ENCODE measurements around the gene KRT25. TPM values are rescaled to one million over a fixed set of nuclear protein-coding genes. Genes with fewer than 3 reads are reported as not detected.

KRT25 gene
- total RNA-seq, 1 experiment from 2014 or later = not detected

DNA sequence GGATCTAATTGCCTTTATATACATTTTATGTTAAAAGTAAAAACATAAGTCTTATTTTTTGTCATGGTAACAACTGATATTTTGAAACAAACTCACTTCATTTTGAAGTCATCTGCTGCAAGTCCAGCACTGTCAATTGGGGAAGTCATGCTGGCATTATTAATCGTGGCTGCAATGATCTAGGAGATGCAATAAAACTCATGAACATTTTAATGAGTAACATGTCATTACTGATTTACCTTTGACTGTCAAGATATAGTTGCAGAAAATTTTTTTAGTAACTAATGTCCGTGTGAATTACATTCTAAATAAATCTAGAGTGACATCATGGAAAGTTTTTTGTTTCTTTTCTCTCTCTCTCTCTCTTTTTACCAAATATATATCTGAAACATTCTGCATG is 34.2 kb downstream of the KRT25 start:
- BruUV-seq (replicated peaks) = no TSS peak
- intact Hi-C loops (cut with micrococcal nuclease; ENCODE audit: unreplicated experiment) = no loop called here
- Mint-ChIP-seq H3K9me3 (ENCODE audit: low read depth, unreplicated experiment) (no peaks in the 10 kb centered on the region), H3K4me1 (ENCODE audit: low read depth, unreplicated experiment) (peaks cover 22% of the 10 kb centered on the region), H3K4me3 (ENCODE audit: low read depth, unreplicated experiment) (no peak overlapping the region), H3K27me3 (ENCODE audit: unreplicated experiment) (peaks cover 57% of the 10 kb centered on the region), H3K27ac (ENCODE audit: unreplicated experiment) (no peak overlapping the region), H3K36me3 (ENCODE audit: insufficient read depth, unreplicated experiment) (peaks cover 16% of the 10 kb centered on the region)
- peak; percentile 0 for DNase-seq
- CTCF ChIA-PET = interaction anchor here (0.6 to 3.5 kb wide), 9 partner anchors 10 to 547 kb away, joined by 3 to 39 read pairs (median 4); partner anchors contain the start of gene SMARCE1
- TF ChIP-seq, protein P1, sequence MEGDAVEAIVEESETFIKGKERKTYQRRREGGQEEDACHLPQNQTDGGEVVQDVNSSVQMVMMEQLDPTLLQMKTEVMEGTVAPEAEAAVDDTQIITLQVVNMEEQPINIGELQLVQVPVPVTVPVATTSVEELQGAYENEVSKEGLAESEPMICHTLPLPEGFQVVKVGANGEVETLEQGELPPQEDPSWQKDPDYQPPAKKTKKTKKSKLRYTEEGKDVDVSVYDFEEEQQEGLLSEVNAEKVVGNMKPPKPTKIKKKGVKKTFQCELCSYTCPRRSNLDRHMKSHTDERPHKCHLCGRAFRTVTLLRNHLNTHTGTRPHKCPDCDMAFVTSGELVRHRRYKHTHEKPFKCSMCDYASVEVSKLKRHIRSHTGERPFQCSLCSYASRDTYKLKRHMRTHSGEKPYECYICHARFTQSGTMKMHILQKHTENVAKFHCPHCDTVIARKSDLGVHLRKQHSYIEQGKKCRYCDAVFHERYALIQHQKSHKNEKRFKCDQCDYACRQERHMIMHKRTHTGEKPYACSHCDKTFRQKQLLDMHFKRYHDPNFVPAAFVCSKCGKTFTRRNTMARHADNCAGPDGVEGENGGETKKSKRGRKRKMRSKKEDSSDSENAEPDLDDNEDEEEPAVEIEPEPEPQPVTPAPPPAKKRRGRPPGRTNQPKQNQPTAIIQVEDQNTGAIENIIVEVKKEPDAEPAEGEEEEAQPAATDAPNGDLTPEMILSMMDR (IDR thresholded peaks at IDR 0.05; ENCODE audit: unreplicated experiment) = no peak

DNA sequence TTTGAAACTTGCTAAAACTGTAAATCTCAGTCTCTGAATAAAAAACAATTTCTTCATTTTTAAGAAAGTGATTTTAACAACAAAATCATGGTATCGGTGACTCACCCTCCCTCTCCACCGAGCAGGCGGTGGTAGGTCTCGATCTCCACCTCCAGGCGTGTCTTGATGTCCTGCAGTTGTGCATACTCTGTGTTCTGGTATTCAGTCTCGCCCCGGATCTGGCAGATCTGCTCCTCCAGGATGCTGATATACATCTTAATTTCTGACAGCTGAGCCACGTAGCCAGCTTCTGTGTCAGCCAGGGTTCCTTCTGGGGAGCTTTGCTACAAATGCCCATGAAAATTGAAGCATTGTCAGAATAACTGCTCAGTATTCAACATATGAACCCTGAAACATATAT is 36.2 kb downstream of the KRT25 start:
- intact Hi-C loops (cut with micrococcal nuclease; ENCODE audit: unreplicated experiment) = loop anchor here (10.0 kb wide), 1 partner anchor 314 kb away; no protein-coding TSS in a partner anchor
- no peak overlapping the region for H3K27ac Mint-ChIP-seq (ENCODE audit: unreplicated experiment)

DNA sequence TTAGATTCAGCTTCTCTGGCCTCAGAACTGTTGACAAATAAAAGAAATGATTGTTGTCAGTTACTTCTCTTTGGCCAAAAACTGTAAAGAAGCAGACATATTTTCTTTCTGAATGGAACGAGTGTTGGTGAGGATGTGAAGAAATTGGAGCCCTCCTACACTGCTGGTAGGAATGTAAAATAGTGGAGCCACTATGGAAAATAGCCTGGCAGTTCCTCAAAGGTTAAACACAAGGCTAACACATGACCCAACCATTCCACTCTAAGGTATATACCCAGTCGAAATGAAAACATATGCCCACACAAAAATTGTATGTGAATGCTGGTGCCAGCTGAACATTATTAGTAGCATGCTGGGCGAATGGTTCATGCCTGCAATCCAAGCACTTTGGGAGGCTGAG is 37.4 kb downstream of the KRT25 start:
- intact Hi-C loops (cut with micrococcal nuclease; ENCODE audit: unreplicated experiment) = loop anchor here (10.0 kb wide), 1 partner anchor 313 kb away; no protein-coding TSS in a partner anchor
- BruUV-seq (replicated peaks) = no TSS peak
- CTCF ChIA-PET = interaction anchor here (0.8 to 3.6 kb wide), 9 partner anchors 12 to 205 kb away, joined by 3 to 15 read pairs (median 4); no protein-coding TSS in a partner anchor
- Mint-ChIP-seq H3K4me3 (ENCODE audit: low read depth, unreplicated experiment) (no peak overlapping the region), H3K4me1 (ENCODE audit: low read depth, unreplicated experiment) (peaks cover 17% of the 10 kb centered on the region), H3K27me3 (ENCODE audit: unreplicated experiment) (peaks cover 59% of the 10 kb centered on the region), H3K36me3 (ENCODE audit: insufficient read depth, unreplicated experiment) (peaks cover 16% of the 10 kb centered on the region), H3K9me3 (ENCODE audit: low read depth, unreplicated experiment) (no peaks in the 10 kb centered on the region), H3K27ac (ENCODE audit: unreplicated experiment) (no peak overlapping the region)
- DNase-seq = no peak
- TF ChIP-seq, protein P1 (IDR thresholded peaks at IDR 0.05; ENCODE audit: unreplicated experiment) = no peak

More for the DNA sequence above, 36.2 kb downstream of the KRT25 start:
- Mint-ChIP-seq H3K9me3 (ENCODE audit: low read depth, unreplicated experiment) (no peaks in the 10 kb centered on the region), H3K27me3 (ENCODE audit: unreplicated experiment) (peaks cover 68% of the 10 kb centered on the region), H3K4me1 (ENCODE audit: low read depth, unreplicated experiment) (peaks cover 22% of the 10 kb centered on the region), H3K4me3 (ENCODE audit: low read depth, unreplicated experiment) (no peak overlapping the region), H3K36me3 (ENCODE audit: insufficient read depth, unreplicated experiment) (peaks cover 16% of the 10 kb centered on the region)
- no TSS peak for BruUV-seq (replicated peaks)
- CTCF ChIA-PET = interaction anchor here (0.6 to 3.6 kb wide), 18 partner anchors 10 to 1013 kb away, joined by 3 to 15 read pairs (median 4); no protein-coding TSS in a partner anchor
- DNase-seq = peak; percentile 60
- TF ChIP-seq, protein P1 (IDR thresholded peaks at IDR 0.05; ENCODE audit: unreplicated experiment) = no peak

DNA sequence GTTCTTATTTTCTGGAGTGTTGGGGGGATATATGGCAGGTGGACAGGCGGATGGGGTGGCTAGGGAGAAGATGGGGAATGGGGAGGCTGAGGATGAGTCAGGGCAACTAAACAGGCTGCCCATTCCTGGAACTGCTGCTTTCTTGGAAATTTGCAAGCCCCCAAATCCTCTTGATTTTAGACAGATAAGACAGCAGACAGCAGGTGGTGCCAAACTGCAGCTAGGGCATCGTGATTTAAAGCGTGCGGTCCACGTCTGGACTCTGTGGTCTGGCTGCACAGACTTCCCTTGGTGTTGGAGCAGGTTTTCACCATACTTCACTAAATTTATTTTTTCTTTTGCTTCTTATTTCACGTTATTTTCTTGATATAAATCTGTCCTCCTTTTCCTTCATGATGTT is 40.7 kb downstream of the KRT25 start:
- intact Hi-C loops (cut with micrococcal nuclease; ENCODE audit: unreplicated experiment) = loop anchor here (1.0 to 10.0 kb wide), 2 partner anchors 310 to 513 kb away; no protein-coding TSS in a partner anchor
- Mint-ChIP-seq H3K4me3 (ENCODE audit: low read depth, unreplicated experiment) (no peak overlapping the region), H3K4me1 (ENCODE audit: low read depth, unreplicated experiment) (no peaks in the 10 kb centered on the region), H3K27ac (ENCODE audit: unreplicated experiment) (no peak overlapping the region), H3K9me3 (ENCODE audit: low read depth, unreplicated experiment) (no peaks in the 10 kb centered on the region), H3K36me3 (ENCODE audit: insufficient read depth, unreplicated experiment) (no peaks in the 10 kb centered on the region), H3K27me3 (ENCODE audit: unreplicated experiment) (peaks cover 60% of the 10 kb centered on the region)
- CTCF ChIA-PET = interaction anchor here (1.2 to 1.4 kb wide), 3 partner anchors 18 to 431 kb away, joined by 3 to 4 read pairs (median 3); no protein-coding TSS in a partner anchor
- no TSS peak for BruUV-seq (replicated peaks)
- TF ChIP-seq, protein P1 (IDR thresholded peaks at IDR 0.05; ENCODE audit: unreplicated experiment) = peak; percentile 66
- no peak for DNase-seq
